ENCODE measurements around the gene CNFN. TPM values are rescaled to one million over a fixed set of nuclear protein-coding genes. Genes with fewer than 3 reads are reported as not detected.

CNFN gene
- total RNA-seq, 1 experiment from 2014 or later, result 4.5 TPM

GRCh38 chr19:42355896-42356295 lies 34.2 kb downstream of the CNFN start:
- no peaks in the 10 kb centered on the region for H3K79me2 ChIP-seq (ENCODE audit: low read length)
- DNase-seq (no peak), ATAC-seq (no peak)
- H3K36me3 ChIP-seq (ENCODE audit: low read depth, low read length), result no peaks in the 10 kb centered on the region
- no peak overlapping the region for H2AFZ ChIP-seq (ENCODE audit: low read length)
- no peak overlapping the region for H3K4me3 ChIP-seq (ENCODE audit: low read length)
- H3K27ac ChIP-seq (ENCODE audit: low read length), result no peak overlapping the region
- no peaks in the 10 kb centered on the region for H3K4me1 ChIP-seq (ENCODE audit: insufficient read depth, low read length)
- ChIA-PET CTCF (no interaction called here), POLR2A (ENCODE audit: unreplicated experiment) (no interaction called here)
- H3F3A ChIP-seq (ENCODE audit: low read length, unreplicated experiment), result no peaks in the 10 kb centered on the region
- H3K27me3 ChIP-seq (ENCODE audit: low read length), result no peaks in the 10 kb centered on the region
- TF ChIP-seq EZH2 (IDR thresholded peaks at IDR 0.05; ENCODE audit: low read length, unreplicated experiment) (no peak), CTCF (conservative IDR thresholded peaks at IDR 0.05; ENCODE audit: low read depth, low read length) (no peak), EZH2phosphoT487 (IDR thresholded peaks at IDR 0.05; ENCODE audit: borderline replicate concordance, low read length) (no peak)
- no peaks in the 10 kb centered on the region for H4K20me1 ChIP-seq (ENCODE audit: low read length)
- BruUV-seq (replicated peaks), result no TSS peak
- H3K9me2 ChIP-seq (replicated peaks; ENCODE audit: low read length), result no peaks in the 10 kb centered on the region
- H3K9me3 ChIP-seq (ENCODE audit: low read length), result no peaks in the 10 kb centered on the region
- H3K9ac ChIP-seq (ENCODE audit: low read length), result no peak overlapping the region
- no peak overlapping the region for H3K4me2 ChIP-seq (ENCODE audit: low read length)
- intact Hi-C loops (cut with micrococcal nuclease), result no loop called here

- no peaks in the 10 kb centered on the region for H3K27me3 ChIP-seq (ENCODE audit: low read length)
- H3K36me3 ChIP-seq (ENCODE audit: low read depth, low read length), result no peaks in the 10 kb centered on the region
- H3K4me3 ChIP-seq (ENCODE audit: low read length), result no peak overlapping the region
- intact Hi-C loops (cut with micrococcal nuclease), result no loop called here
- H3F3A ChIP-seq (ENCODE audit: low read length, unreplicated experiment), result no peaks in the 10 kb centered on the region
- no peaks in the 10 kb centered on the region for H4K20me1 ChIP-seq (ENCODE audit: low read length)
- TF ChIP-seq EZH2 (IDR thresholded peaks at IDR 0.05; ENCODE audit: low read length, unreplicated experiment), result no peak
- TF ChIP-seq EZH2phosphoT487 (IDR thresholded peaks at IDR 0.05; ENCODE audit: borderline replicate concordance, low read length), result no peak
- TF ChIP-seq CTCF (conservative IDR thresholded peaks at IDR 0.05; ENCODE audit: low read depth, low read length), result no peak
- H3K4me1 ChIP-seq (ENCODE audit: insufficient read depth, low read length), result no peaks in the 10 kb centered on the region
- no peak overlapping the region for H3K4me2 ChIP-seq (ENCODE audit: low read length)
- CTCF ChIA-PET, result no interaction called here
- DNase-seq, result no peak
- H3K27ac ChIP-seq (ENCODE audit: low read length), result no peak overlapping the region
- H2AFZ ChIP-seq (ENCODE audit: low read length), result no peak overlapping the region
- ATAC-seq, result no peak
- POLR2A ChIA-PET (ENCODE audit: unreplicated experiment), result no interaction called here
- no peaks in the 10 kb centered on the region for H3K79me2 ChIP-seq (ENCODE audit: low read length)
- no peak overlapping the region for H3K9ac ChIP-seq (ENCODE audit: low read length)
- H3K9me2 ChIP-seq (replicated peaks; ENCODE audit: low read length), result no peaks in the 10 kb centered on the region
- H3K9me3 ChIP-seq (ENCODE audit: low read length), result no peaks in the 10 kb centered on the region
- no TSS peak for BruUV-seq (replicated peaks)
Observed at GRCh38 chr19:42353341-42354015, 36.6 kb downstream of the CNFN start.

Data from PC-3 (cell line).